SK-N-SH (cell line): ENCODE results near the gene PDGFC. TPM values are rescaled to one million over a fixed set of nuclear protein-coding genes. Genes with fewer than 3 reads are reported as not detected.

Experiments used
- CTCF ChIA-PET: fragments of 300-600, 350-600 bp; formaldehyde crosslinking; extraction: SDS; loops from one replicate; lab custom pipeline; 2021; lab: Yijun Ruan, JAX
- POLR2A ChIA-PET: fragments of 350-600 bp; sonication (Branson Sonifier 250); formaldehyde crosslinking; extraction: SDS; loops from one replicate; lab custom pipeline; 2020; ENCODE audit warnings: antibody characterized with exemption, inconsistent platforms; lab: Yijun Ruan, JAX
- DNase-seq: peaks from one replicate; pipeline ENCODE4 v3.0.0; 2012
- H2AFZ ChIP-seq: fragments of 200-600 bp; sonication (generic); 2 replicates; pipeline ENCODE4 v1.8.1; 2016; ENCODE audit warnings: antibody characterized with exemption, mild to moderate bottlenecking, low read depth
- H3F3A ChIP-seq: fragments of 200-600 bp; sonication (generic); replicated peaks from 2 replicates; pipeline ENCODE3; 2016; ENCODE audit warnings: antibody characterized with exemption, mild to moderate bottlenecking; ENCODE audit not compliant: insufficient read depth
- H3K27ac ChIP-seq, 2 experiments: fragments of 200-500 bp in 1 of 2; fragments of 200-600 bp in 1 of 2; sonication (Bioruptor generic) in 1 of 2; sonication (generic), shearing (Covaris generic) in 1 of 2; 2 replicates each; pipeline versions ENCODE4 v1.5.1 to v1.6.1; 2014 to 2016; ENCODE audit warnings: low read depth in 2 of 2, inconsistent platforms in 1 of 2, low read length in 1 of 2, mild to moderate bottlenecking in 1 of 2, mixed read lengths in 1 of 2
- H3K27me3 ChIP-seq: fragments of 200-600 bp; sonication (generic), shearing (Covaris generic); 2 replicates; pipeline ENCODE4 v1.6.1; 2016; ENCODE audit warnings: mixed run types; ENCODE audit not compliant: insufficient read depth
- H3K36me3 ChIP-seq, 2 experiments: fragments of 200-500 bp in 1 of 2; fragments of 200-600 bp in 1 of 2; sonication (Bioruptor generic) in 1 of 2; sonication (generic) in 1 of 2; replicated peaks in 1 of 2; 2 replicates each; pipeline versions ENCODE3 to v1.5.1; 2014 to 2016; ENCODE audit warnings: low read length in 1 of 2, mild to moderate bottlenecking in 1 of 2; ENCODE audit not compliant: insufficient read depth in 2 of 2, control insufficient read depth in 1 of 2
- H3K4me1 ChIP-seq, 2 experiments: fragments of 200-500 bp in 1 of 2; fragments of 200-600 bp in 1 of 2; sonication (Bioruptor generic) in 1 of 2; sonication (generic), shearing (Covaris generic) in 1 of 2; 2 replicates each; pipeline versions ENCODE4 v1.5.1 to v1.6.1; 2014 to 2016; ENCODE audit warnings: low read depth in 1 of 2, low read length in 1 of 2, mixed run types in 1 of 2; ENCODE audit not compliant: insufficient read depth in 2 of 2, control insufficient read depth in 1 of 2
- H3K4me2 ChIP-seq: fragments of 200-600 bp; sonication (generic), shearing (Covaris generic); 2 replicates; pipeline ENCODE4 v1.6.1; 2017; ENCODE audit warnings: mixed run types
- H3K4me3 ChIP-seq, 2 experiments: fragments of 200-500 bp in 1 of 2; fragments of 200-600 bp in 1 of 2; sonication (Bioruptor generic) in 1 of 2; sonication (generic), shearing (Covaris generic) in 1 of 2; 2 replicates each; pipeline versions ENCODE4 v1.5.1 to v1.8.1; 2014 to 2016; ENCODE audit warnings: low read depth in 2 of 2, inconsistent platforms in 1 of 2, low read length in 1 of 2, mild to moderate bottlenecking in 1 of 2, mixed read lengths in 1 of 2, moderate library complexity in 1 of 2
- H3K79me2 ChIP-seq: fragments of 200-600 bp; sonication (generic); 2 replicates; pipeline ENCODE4 v1.8.1; 2017; ENCODE audit warnings: mild to moderate bottlenecking; ENCODE audit not compliant: insufficient read depth
- H3K9ac ChIP-seq: fragments of 200-600 bp; sonication (generic); 2 replicates; pipeline ENCODE4 v1.6.1; 2017; ENCODE audit warnings: mixed run types
- H3K9me2 ChIP-seq: fragments of 200-600 bp; sonication (generic); 2 replicates; pipeline ENCODE4 v1.6.1; 2017; ENCODE audit warnings: mixed run types
- H3K9me3 ChIP-seq: fragments of 200-600 bp; sonication (generic); 2 replicates; pipeline ENCODE4 v1.6.1; 2017; ENCODE audit warnings: mixed run types, mild to moderate bottlenecking, moderate library complexity
- H4K20me1 ChIP-seq: fragments of 200-600 bp; sonication (generic); 2 replicates; pipeline ENCODE4 v1.6.1; 2017; ENCODE audit warnings: mild to moderate bottlenecking, mixed run types; ENCODE audit not compliant: insufficient read depth
- CHD2 ChIP-seq: fragments of 150-350 bp; IDR thresholded peaks from 2 replicates; pipeline ENCODE4 v1.6.1; 2018; ENCODE audit warnings: low read length; ENCODE audit not compliant: partially characterized antibody
- FOXM1 ChIP-seq: IDR thresholded peaks from 2 replicates; pipeline ENCODE4 v1.4.0; 2012; ENCODE audit warnings: low read depth, mild to moderate bottlenecking
- JUND ChIP-seq: IDR thresholded peaks from 2 replicates; pipeline ENCODE4 v1.4.0; 2012
- RFX5 ChIP-seq: IDR thresholded peaks from 2 replicates; pipeline ENCODE4 v1.6.1; 2012; ENCODE audit warnings: mild to moderate bottlenecking, improper control_type of control experiment, low read length
- SIN3A ChIP-seq: IDR thresholded peaks from 2 replicates; pipeline ENCODE4 v1.6.1; 2012; ENCODE audit warnings: low read depth, mild to moderate bottlenecking, low read length, moderate library complexity, borderline replicate concordance
- SMC3 ChIP-seq: IDR thresholded peaks from 2 replicates; pipeline ENCODE4 v1.6.1; 2012; ENCODE audit warnings: low read depth, low read length, improper control_type of control experiment
- TEAD4 ChIP-seq: IDR thresholded peaks from 2 replicates; pipeline ENCODE4 v1.4.0; 2012; ENCODE audit warnings: mild to moderate bottlenecking, borderline replicate concordance; ENCODE audit not compliant: insufficient read depth
- YY1 ChIP-seq: IDR thresholded peaks from 2 replicates; pipeline ENCODE4 v1.4.0; 2012; ENCODE audit warnings: low read depth, mild to moderate bottlenecking
- WGBS: methylation state at CpG from one replicate; pipeline ENCODE4 v1.1.6; 2017; ENCODE audit warnings: low lambda C conversion rate; 5-methylcytosine and 5-hydroxymethylcytosine counted together
- polyA plus RNA-seq, 3 experiments: library from polyadenylated mRNA; depleted of rRNA; stranded (reverse); fragments of >200 nt; gene quantifications; 2 replicates each; pipeline ENCODE4 v1.2.3, GENCODE V29; 2012
- small RNA-seq, 7 experiments: library from RNA; depleted of rRNA; stranded (forward); fragments of <200 nt; gene quantifications; one replicate each; pipeline ENCODE3, GENCODE V24; 2012
- TF ChIP-seq, protein P1 (sequence below): IDR thresholded peaks from 2 replicates; pipeline ENCODE4 v1.4.0; 2012; ENCODE audit warnings: low read depth, borderline replicate concordance

The PDGFC gene
- polyA plus RNA-seq, 1 of the 3 experiments (the other 2 are of a cell fraction) = 29.8 TPM

DNA sequence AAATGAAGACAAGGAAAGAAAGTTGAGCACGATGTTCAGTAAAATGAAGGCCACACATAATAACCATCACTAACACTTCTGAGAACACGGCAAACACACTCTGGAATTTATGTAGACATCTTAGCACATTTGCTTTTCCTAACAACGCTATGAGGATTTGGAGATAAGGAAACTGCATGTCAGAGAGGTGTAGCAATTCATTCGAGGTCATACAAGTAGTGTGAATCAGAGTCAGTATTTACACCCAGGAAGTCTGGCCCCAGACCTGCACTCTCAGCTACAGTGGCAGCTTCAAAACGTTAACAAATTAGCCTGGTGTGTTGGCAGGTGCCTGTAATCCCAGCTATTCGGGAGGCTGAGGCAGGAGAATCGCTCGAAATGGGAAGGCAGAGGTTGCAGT is 253.4 kb downstream of the PDGFC start:
- Histone ChIP-seq H3K9me2 (no peaks in the 10 kb centered on the region), H2AFZ (peak overlapping the region; percentile 35; the same call in 1 of the 2 replicates), H3K4me3 (no peak overlapping the region), H3F3A (no peaks in the 10 kb centered on the region), H4K20me1 (no peaks in the 10 kb centered on the region), H3K4me2 (no peak overlapping the region), H3K36me3 (no peaks in the 10 kb centered on the region), H3K27me3 (no peaks in the 10 kb centered on the region), H3K27ac (no peak overlapping the region), H3K9me3 (no peaks in the 10 kb centered on the region), H3K4me1 (no peaks in the 10 kb centered on the region), H3K9ac (no peak overlapping the region), H3K79me2 (no peaks in the 10 kb centered on the region)
- 46% methylated on average over 8 of the region's 8 CpGs for WGBS
- ChIA-PET POLR2A (no interaction called here), CTCF (no interaction called here)
- TF ChIP-seq SIN3A = no peak
- TF ChIP-seq RFX5 = no peak
- no peak for TF ChIP-seq TEAD4
- TF ChIP-seq, protein P1, sequence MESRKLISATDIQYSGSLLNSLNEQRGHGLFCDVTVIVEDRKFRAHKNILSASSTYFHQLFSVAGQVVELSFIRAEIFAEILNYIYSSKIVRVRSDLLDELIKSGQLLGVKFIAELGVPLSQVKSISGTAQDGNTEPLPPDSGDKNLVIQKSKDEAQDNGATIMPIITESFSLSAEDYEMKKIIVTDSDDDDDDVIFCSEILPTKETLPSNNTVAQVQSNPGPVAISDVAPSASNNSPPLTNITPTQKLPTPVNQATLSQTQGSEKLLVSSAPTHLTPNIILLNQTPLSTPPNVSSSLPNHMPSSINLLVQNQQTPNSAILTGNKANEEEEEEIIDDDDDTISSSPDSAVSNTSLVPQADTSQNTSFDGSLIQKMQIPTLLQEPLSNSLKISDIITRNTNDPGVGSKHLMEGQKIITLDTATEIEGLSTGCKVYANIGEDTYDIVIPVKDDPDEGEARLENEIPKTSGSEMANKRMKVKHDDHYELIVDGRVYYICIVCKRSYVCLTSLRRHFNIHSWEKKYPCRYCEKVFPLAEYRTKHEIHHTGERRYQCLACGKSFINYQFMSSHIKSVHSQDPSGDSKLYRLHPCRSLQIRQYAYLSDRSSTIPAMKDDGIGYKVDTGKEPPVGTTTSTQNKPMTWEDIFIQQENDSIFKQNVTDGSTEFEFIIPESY = no peak
- no peak for TF ChIP-seq SMC3
- no peak for TF ChIP-seq FOXM1
- TF ChIP-seq CHD2 = no peak
- no peak for TF ChIP-seq JUND
- no peak for DNase-seq

DNA sequence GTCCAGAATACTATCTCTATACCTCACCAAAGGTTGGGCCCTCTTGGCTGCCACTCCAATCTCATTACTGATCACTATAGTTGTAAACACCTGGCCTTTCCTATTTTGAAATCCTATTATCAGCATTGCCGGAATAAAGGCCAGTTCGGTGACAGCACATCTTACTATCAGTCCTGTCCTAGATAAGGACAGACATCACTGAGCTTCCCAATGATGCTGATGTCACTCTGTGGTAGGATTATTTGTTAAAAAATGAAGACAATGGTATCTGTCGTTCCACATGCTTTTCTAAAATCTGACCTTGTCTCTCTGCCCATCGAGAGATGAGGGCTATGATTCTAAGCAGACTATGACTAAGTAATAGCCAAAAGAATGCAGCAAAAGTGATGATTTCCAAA is 260.4 kb downstream of the PDGFC start:
- H3K9me2 ChIP-seq = no peaks in the 10 kb centered on the region
- CTCF ChIA-PET = no interaction called here
- no peaks in the 10 kb centered on the region for H4K20me1 ChIP-seq
- no peak for DNase-seq
- TF ChIP-seq YY1 = no peak
- no peak for TF ChIP-seq SMC3
- peaks cover 0 to 2% of the 10 kb centered on the region in 2 experiments; a peak in 2 of 4 replicates for H3K4me1 ChIP-seq
- H3F3A ChIP-seq = no peaks in the 10 kb centered on the region
- no peaks in the 10 kb centered on the region for H3K79me2 ChIP-seq
- 0 out of 2 replicates have a peak overlapping the region, but pooled peaks have one; percentile 16 for H2AFZ ChIP-seq
- no peak overlapping the region for H3K27ac ChIP-seq
- H3K9ac ChIP-seq = no peak overlapping the region
- H3K9me3 ChIP-seq = no peaks in the 10 kb centered on the region
- H3K36me3 ChIP-seq = no peaks in the 10 kb centered on the region
- WGBS = 88% methylated on average over 4 of the region's 4 CpGs
- H3K27me3 ChIP-seq = no peaks in the 10 kb centered on the region
- POLR2A ChIA-PET = no interaction called here
- H3K4me3 ChIP-seq = no peak overlapping the region
- H3K4me2 ChIP-seq = no peak overlapping the region

Small RNA genes lying within 50 kb of the gene (small RNA-seq; reads per million reads assigned to genes)
- gene AC092608.2 = 0 reads per million in 7 experiments

Other genes with a start within 250 kb of the PDGFC start
- gene GLRB, start 104.4 kb upstream of the PDGFC start, polyA plus RNA-seq (2012; rRNA removed) = 7.6 and 11.5 TPM in 2 replicates
- 0.16 and 1.1 TPM in 2 replicates for gene GRIA2, start 248.9 kb upstream of the PDGFC start, polyA plus RNA-seq (2012; rRNA removed)